DMS114 treated with DMSO at 0.1 percent for 48 hours (cell line): ENCODE data around the gene CHTF8.
"Not testable (repeated sequence)": the region's sequence is repeated elsewhere in the genome, so short reads cannot be mapped to it uniquely, and the experiment has no call there.

ENCODE experiments used
- DNase-seq: peaks from one replicate; lab custom pipeline; 2025; ENCODE audit not compliant: unreplicated experiment; lab: John Stamatoyannopoulos, UW

Gene CHTF8, protein sequence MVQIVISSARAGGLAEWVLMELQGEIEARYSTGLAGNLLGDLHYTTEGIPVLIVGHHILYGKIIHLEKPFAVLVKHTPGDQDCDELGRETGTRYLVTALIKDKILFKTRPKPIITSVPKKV

GRCh38 chr16:69132424-69133252 is at the start of gene CHTF8, which contains the start of gene UTP4:
CHTF8 (minus strand) TSS chr16:69132588; CDS start chr16:69121458, 11,130 bp downstream.
UTP4 (plus strand) TSS chr16:69132649; CDS start chr16:69133460, 811 bp downstream.
- peak; percentile 75 for DNase-seq

DNA sequence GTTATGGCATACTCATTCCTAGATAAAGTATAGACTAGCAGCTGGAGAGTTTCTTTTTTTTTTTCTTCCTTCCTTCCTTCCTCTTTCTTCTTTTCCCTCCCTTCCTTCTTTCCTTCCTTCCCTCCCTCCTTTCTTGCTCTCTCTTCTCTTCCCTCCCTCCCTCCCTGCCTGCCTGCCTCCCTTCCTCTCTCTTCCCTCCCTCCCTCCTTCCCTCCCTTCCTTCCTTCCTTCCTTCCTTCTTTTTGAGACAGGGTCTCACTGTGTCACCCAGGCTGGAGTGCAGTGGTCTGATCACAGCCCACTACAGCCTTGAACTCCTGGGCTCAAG is 47.6 kb upstream of the CHTF8 start:
- no peak for DNase-seq

- DNase-seq: no peak
These were observed 47.1 kb upstream of the CHTF8 start for GRCh38 chr16:69179328-69180010.

DNA sequence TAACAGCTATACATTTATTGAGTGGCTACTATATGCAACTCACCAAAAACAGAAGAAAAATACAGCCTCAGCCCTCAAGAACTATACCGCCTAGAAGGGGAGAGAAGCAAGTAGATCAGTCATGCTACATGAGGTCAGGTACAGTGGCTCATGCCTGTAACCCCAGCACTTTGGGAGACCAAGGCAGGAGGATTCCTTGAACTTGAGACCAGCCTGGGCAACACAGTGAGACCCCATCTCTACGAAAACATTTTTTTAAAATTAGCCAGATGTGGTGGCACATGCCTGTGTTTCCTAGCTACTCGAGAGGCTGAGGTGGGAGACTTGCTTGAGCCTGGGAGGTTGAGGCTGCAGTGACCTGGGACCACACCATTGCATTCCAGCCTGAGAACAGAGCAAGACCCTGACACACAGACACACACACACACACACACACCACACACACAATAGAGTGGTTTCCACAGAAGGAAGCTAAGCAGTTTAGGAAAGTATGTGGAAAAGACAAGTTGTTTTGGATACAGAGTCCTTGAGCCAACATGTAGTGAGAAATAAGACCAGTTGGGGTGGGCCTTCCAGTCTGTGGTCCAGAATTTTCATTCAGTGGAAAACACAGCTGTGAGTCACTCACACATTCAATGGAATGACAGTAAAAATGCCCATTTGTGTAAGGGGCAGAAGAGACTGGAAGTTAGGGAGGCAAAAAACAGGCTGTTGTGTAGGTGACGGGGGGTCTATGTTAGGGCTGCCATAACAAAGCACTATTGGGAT is 43.8 kb upstream of the CHTF8 start:
- no peak for DNase-seq

DNA sequence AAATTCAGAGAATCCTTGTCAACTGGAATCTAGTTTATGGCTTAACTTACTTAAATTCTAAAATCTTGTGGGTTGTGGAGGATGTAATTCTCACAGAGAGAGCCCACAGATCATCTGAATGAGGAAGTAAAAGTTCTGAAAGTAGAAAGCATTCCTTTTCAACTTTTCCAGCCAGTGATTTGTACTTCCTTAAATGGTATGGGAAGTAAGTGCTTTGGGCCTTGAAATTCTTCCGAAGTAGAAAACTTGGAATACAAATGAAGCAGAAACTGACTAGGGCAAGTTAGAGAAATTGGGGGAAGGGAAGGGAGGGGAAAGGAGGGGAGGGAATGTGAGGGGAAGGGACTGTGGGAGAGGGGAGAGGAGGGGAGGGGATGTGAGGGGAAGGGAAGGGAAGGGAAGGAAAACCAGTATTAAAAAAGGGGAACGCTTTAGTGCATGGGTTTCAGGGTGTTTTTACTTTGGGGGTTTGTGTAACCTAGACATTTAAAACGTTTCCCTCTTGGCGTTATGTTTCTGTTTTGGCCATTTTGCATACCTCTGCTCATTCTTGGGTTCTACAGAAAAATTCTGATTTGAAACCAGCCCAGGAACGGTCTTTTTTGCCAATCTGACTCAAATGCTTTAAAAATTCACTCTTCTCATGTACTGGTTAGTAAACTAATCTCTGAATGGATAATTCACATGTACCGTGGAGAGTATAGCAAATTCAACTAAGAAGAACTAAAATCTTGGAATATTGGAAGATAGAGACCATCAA is 39.1 kb upstream of the CHTF8 start:
- DNase-seq: no peak

- no peak for DNase-seq
These were observed 37.4 kb upstream of the CHTF8 start for GRCh38 chr16:69169607-69170352.

- no peak for DNase-seq
These were observed 36.7 kb upstream of the CHTF8 start for GRCh38 chr16:69169051-69169450.

DNA sequence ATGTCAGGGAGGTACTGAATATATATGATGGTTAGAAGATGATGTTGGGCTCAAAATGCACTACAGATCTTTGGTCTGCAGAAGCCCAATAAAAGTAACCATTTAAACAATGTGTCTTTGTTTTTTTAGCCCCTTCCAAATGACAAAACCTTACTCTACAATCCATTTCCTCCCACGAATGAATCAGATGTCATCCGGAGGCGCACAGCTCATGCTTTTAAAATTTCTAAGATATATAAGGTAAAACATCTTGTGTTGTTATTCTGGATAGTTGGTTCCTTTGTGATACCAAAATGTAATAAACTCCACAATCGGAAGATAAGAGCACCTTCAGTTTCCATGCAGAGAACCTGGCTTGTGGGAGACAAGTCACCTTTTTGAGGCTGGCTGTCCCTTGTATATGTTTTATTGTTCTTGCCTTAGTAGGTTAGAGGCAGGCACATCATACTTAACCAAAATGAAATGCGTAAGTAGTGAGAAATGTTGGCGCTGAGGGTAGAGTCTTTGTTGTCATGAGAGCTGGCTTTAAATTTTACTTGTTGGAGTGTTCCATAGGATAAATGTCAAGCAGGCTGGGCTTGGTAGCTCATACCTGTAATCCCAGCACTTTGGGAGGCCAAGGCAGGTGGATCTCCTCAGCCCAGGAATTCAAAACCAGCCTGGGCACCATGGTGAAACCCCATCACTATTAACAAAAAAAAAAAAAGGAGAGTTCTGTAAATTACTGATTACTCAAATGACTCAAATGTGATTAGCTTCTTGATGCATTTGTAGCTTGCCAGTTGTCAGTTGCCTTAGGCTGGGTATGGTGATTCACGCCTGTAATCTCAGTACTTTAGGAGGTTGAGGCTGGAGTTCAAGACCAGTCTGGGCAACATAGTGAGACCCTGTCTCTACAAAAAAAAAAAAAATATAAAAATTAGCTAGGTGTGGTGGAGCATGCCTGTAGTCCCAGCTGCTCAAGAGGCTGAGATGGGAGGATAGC is 34.9 kb upstream of the CHTF8 start:
- DNase-seq: no peak

- DNase-seq: no peak
These were observed 33.9 kb upstream of the CHTF8 start for GRCh38 chr16:69166221-69166833.

DNA sequence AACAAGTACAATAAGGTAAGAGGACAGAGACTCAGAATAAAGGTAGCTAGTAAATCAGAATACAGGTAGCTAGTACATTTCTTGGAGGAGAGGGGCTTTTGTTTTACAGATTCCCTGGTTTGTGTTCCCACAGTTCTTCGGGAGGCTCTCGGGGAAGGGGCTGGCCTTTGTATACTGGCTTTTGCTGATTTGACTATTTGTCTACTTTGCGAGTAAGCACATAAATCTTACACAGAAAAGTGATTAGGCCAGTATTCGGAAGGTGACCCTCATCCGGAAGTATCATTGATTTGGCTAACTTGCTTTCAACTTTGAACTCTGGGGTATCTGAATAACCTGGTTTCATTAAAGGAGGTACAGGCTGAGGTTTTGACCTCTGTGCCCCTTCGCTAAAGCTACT is 33.2 kb upstream of the CHTF8 start:
- no peak for DNase-seq

DNA sequence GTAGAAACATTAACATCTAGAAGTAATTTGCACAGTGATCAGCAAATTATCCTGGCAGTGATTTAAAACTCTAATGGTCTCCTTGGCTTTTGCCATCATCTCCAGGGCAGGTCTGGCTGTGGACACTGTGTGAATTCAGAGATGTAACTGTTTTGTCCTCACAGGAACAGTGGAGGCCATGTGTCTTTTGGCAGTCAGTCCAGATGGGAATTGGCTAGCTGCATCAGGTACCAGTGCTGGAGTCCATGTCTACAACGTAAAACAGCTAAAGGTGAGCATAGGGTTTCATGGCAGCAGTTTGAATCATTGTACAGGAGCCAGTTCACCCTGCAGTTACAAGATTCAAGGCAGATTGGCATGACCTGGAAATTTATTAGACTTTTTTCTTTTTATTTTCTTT is 27.8 kb upstream of the CHTF8 start:
- DNase-seq: no peak

DNA sequence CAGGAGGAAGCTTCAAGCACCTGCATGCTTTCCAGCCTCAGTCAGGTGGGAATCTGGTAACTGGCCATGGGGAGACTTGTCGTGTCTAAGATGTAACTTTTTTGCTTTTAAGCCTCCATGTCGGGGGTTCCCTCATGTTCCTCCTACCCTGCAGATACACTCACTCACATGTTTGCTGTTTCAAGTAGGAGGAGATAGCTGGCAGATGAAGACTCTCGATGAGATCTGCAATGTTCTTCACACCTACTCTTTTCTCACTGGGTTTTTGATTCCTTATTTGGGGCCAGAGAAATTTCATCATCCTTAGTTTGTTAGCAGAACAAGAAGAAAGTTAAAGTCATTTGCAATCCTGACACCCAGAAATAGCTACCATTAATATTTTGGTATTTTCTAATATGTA is 24.8 kb upstream of the CHTF8 start:
- no peak for DNase-seq

GRCh38 chr16:69150146-69150865 is 17.9 kb upstream of the CHTF8 start:
- peak; percentile 65 for DNase-seq

- DNase-seq: not testable (repeated sequence)
These were observed 17.2 kb upstream of the CHTF8 start for GRCh38 chr16:69149621-69150020.

DNA sequence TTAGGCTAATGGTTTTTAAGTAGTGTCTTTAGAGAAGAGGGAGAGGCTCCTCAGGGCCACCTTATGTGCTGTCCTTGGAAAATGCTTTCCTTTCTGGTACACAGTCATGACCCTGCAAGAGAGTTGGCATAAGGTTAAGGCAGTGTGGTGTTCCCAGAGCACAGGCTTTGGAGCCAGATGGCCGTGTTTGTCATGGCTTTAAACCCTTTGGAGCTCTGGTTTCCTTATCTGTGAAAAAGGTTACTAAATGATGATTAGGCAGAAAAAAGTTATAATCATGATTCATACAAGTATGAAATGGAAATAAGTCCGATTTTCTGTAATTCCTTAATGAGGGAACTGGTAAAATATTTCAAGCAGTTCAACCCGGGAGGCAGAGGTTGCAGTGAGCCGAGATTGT is 13.3 kb upstream of the CHTF8 start:
- DNase-seq: no peak

DNA sequence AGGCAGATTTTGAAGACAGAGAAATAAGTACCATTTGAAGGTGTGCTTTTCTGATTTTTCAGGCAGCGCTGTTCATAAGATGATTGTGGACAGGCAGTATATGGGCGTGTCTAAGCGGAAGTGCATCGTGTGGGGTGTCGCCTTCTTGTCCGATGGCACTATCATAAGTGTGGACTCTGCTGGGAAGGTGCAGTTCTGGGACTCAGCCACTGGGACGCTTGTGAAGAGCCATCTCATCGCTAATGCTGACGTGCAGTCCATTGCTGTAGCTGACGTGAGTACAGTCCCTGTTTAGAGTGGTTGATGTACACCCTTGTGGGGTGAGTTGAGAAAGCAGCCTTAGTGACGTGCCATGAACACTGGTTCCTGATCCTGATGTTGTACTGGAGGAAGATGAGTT is 10.7 kb upstream of the CHTF8 start:
- peak; percentile 45 for DNase-seq

- DNase-seq: no peak
These were observed 9.5 kb upstream of the CHTF8 start for GRCh38 chr16:69141936-69142335.

DNA sequence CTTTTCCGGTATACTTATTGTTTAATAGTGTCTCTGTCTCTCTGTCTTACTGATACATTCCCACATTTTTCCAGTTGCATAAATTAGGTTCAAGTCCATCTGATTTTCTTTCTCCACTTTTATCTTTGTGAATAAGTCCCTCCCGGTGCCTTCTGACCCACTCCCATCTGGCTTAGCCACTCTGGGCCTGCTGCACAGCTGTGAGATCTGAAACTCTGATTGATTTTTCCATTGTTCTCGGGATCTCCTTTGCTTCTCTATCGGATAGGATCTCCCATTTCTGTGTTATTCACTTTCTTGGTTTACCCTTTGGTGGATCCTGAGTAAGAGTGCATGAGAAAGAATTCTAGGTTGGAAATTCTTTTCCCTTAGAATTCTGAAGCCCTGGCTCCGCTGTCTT is 8.6 kb upstream of the CHTF8 start:
- DNase-seq: no peak
